Stimulated activated CD8-positive, alpha-beta memory T cell treated with anti-CD3 and anti-CD28 coated beads, Interleukin-4, amount 100 ng/mL, for 4 hours (primary cell): ENCODE measurements around the gene NTRK2.
"Not testable (repeated sequence)": the region's sequence is repeated elsewhere in the genome, so short reads cannot be mapped to it uniquely, and the experiment has no call there.

Experiments
- DNase-seq, 2 donors: peaks; one replicate each; pipeline ENCODE4 v3.0.0-alpha.2; 2020; ENCODE audit warnings: low read depth in 2 of 2, low spot score in 1 of 2

NTRK2 gene

GRCh38 chr9:84875193-84875592 lies 205.7 kb downstream of the NTRK2 start:
- no peak for DNase-seq

- DNase-seq = no peak
These were observed 210.1 kb downstream of the NTRK2 start for GRCh38 chr9:84879631-84880030.

- DNase-seq = no peak
These were observed 211.3 kb downstream of the NTRK2 start for GRCh38 chr9:84880835-84881234.

GRCh38 chr9:84886866-84887265 lies 217.3 kb downstream of the NTRK2 start:
- DNase-seq = no peak

- no peak for DNase-seq
These were observed 222.4 kb downstream of the NTRK2 start for GRCh38 chr9:84891924-84892323.

- no peak for DNase-seq
These were observed 224.0 kb downstream of the NTRK2 start for GRCh38 chr9:84893419-84894128.

GRCh38 chr9:84894859-84895258 lies 225.3 kb downstream of the NTRK2 start:
- no peak for DNase-seq

- no peak for DNase-seq
These were observed 228.0 kb downstream of the NTRK2 start for GRCh38 chr9:84897362-84898094.

GRCh38 chr9:84898188-84898587 lies 228.7 kb downstream of the NTRK2 start:
- DNase-seq = no peak

- DNase-seq = not testable (repeated sequence)
These were observed 229.1 kb downstream of the NTRK2 start for GRCh38 chr9:84898618-84899017.

GRCh38 chr9:84899326-84899725 lies 229.8 kb downstream of the NTRK2 start:
- no peak for DNase-seq

- DNase-seq = no peak
These were observed 230.9 kb downstream of the NTRK2 start for GRCh38 chr9:84900421-84900820.

GRCh38 chr9:84903963-84904362 lies 234.4 kb downstream of the NTRK2 start:
- no peak for DNase-seq

GRCh38 chr9:84916769-84917168 lies 247.2 kb downstream of the NTRK2 start:
- no peak for DNase-seq

- DNase-seq = no peak
These were observed 248.0 kb downstream of the NTRK2 start for GRCh38 chr9:84917366-84918070.

- no peak for DNase-seq
These were observed 249.9 kb downstream of the NTRK2 start for GRCh38 chr9:84919440-84919839.

GRCh38 chr9:84921175-84921574 lies 251.6 kb downstream of the NTRK2 start:
- DNase-seq = no peak

- no peak for DNase-seq
These were observed 252.5 kb downstream of the NTRK2 start for GRCh38 chr9:84922051-84922450.

- no peak for DNase-seq
These were observed 254.7 kb downstream of the NTRK2 start for GRCh38 chr9:84924266-84924665.

- DNase-seq = no peak
These were observed 255.8 kb downstream of the NTRK2 start for GRCh38 chr9:84925225-84925872.

- no peak for DNase-seq
These were observed 257.3 kb downstream of the NTRK2 start for GRCh38 chr9:84926793-84927192.

- no peak for DNase-seq
These were observed 258.9 kb downstream of the NTRK2 start for GRCh38 chr9:84928419-84928818.
